ENCODE measurements around the gene IGF2R. TPM values are rescaled to one million over a fixed set of nuclear protein-coding genes. Genes with fewer than 3 reads are reported as not detected.
"Not testable (repeated sequence)": the region's sequence is repeated elsewhere in the genome, so short reads cannot be mapped to it uniquely, and the experiment has no call there.

Gene IGF2R, protein sequence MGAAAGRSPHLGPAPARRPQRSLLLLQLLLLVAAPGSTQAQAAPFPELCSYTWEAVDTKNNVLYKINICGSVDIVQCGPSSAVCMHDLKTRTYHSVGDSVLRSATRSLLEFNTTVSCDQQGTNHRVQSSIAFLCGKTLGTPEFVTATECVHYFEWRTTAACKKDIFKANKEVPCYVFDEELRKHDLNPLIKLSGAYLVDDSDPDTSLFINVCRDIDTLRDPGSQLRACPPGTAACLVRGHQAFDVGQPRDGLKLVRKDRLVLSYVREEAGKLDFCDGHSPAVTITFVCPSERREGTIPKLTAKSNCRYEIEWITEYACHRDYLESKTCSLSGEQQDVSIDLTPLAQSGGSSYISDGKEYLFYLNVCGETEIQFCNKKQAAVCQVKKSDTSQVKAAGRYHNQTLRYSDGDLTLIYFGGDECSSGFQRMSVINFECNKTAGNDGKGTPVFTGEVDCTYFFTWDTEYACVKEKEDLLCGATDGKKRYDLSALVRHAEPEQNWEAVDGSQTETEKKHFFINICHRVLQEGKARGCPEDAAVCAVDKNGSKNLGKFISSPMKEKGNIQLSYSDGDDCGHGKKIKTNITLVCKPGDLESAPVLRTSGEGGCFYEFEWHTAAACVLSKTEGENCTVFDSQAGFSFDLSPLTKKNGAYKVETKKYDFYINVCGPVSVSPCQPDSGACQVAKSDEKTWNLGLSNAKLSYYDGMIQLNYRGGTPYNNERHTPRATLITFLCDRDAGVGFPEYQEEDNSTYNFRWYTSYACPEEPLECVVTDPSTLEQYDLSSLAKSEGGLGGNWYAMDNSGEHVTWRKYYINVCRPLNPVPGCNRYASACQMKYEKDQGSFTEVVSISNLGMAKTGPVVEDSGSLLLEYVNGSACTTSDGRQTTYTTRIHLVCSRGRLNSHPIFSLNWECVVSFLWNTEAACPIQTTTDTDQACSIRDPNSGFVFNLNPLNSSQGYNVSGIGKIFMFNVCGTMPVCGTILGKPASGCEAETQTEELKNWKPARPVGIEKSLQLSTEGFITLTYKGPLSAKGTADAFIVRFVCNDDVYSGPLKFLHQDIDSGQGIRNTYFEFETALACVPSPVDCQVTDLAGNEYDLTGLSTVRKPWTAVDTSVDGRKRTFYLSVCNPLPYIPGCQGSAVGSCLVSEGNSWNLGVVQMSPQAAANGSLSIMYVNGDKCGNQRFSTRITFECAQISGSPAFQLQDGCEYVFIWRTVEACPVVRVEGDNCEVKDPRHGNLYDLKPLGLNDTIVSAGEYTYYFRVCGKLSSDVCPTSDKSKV (N-terminal part only)
- total RNA-seq: 144 and 147 TPM in 2 replicates
- long read RNA-seq, partial matches to known transcripts: 25 of 35 reads
- long read RNA-seq, other reads (novel, unspliced or antisense): 10 of 35 reads

DNA sequence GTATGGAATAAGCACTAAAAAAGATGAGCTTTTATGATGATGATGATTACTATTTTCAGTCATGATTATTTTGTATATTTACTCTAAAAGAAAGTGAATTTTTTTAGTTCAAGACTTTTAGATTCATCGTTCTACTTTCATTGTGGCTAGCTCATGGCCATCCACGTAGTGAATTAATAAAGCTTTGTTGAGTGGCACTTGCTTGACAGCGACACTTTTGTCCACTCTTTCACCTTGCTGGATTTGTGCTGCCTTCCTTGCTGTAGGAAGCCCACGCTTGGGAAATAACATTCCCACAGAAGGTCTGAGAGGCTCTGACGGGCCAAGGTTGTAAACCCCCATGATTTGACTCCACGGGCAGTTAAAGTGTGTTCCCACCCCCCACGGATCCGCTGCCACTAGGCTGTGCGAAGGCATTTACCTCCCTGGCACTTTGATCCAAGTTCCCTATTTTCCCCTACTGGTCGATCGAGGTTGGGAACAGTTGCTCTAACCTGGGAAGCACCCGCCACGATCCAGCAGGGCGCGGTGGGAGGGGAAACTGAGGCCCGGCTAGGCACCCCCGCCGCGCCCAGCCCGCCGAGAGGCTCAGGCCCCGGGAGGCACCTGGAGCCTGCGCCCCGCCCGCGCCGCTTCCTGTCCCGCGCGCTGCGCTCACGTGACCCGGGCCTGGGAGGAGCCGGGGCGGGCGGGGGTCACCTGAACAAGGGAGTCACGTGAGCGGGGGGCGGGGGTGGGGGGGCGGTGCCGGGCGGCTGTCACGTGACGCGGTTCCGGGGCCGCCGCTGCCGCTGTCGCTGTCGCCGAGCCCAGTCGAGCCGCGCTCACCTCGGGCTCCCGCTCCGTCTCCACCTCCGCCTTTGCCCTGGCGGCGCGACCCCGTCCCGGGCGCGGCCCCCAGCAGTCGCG, at the start of gene IGF2R:
TSS of gene IGF2R (plus strand) at position 788 of the 909 bp plus-strand sequence. CDS start 165 bp downstream, outside the sequence.
- DNase-seq (ENCODE audit: low spot score, unreplicated experiment): peak; percentile 85
- H3K4me1 Mint-ChIP-seq (ENCODE audit: low read depth): peaks cover 29% of the 10 kb centered on the region
- H3K9me3 Mint-ChIP-seq (ENCODE audit: low read depth): no peaks in the 10 kb centered on the region
- H3K4me3 Mint-ChIP-seq (ENCODE audit: low read depth): peak within 1 kb of the TSS; percentile 91
- TF ChIP-seq, protein P1, sequence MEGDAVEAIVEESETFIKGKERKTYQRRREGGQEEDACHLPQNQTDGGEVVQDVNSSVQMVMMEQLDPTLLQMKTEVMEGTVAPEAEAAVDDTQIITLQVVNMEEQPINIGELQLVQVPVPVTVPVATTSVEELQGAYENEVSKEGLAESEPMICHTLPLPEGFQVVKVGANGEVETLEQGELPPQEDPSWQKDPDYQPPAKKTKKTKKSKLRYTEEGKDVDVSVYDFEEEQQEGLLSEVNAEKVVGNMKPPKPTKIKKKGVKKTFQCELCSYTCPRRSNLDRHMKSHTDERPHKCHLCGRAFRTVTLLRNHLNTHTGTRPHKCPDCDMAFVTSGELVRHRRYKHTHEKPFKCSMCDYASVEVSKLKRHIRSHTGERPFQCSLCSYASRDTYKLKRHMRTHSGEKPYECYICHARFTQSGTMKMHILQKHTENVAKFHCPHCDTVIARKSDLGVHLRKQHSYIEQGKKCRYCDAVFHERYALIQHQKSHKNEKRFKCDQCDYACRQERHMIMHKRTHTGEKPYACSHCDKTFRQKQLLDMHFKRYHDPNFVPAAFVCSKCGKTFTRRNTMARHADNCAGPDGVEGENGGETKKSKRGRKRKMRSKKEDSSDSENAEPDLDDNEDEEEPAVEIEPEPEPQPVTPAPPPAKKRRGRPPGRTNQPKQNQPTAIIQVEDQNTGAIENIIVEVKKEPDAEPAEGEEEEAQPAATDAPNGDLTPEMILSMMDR (IDR thresholded peaks at IDR 0.05; ENCODE audit: unreplicated experiment): peak; percentile 32
- H3K27me3 Mint-ChIP-seq: peaks cover 21% of the 10 kb centered on the region
- H3K36me3 Mint-ChIP-seq (ENCODE audit: insufficient read depth): no peaks in the 10 kb centered on the region
- H3K27ac Mint-ChIP-seq: peak within 1 kb of the TSS; percentile 98

DNA sequence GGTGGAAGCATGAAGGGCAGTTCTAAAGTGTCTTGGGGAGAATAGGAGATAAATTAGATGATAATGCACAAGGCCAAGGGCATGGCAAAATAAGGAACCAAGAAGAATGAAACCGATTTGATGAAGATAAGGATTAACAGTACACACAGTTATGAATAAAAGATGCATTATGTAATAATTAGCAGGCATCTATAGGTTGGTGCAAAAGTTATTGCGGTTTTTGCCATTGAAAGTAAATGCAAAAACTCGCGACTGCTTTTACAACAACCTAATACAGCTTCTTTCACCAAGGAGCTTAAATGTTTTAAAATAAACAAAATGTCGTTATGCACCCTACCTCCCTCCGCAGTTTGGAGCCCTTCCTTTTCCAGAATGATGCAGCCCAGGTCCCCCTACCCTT, 49.1 kb upstream of the IGF2R start:
- Mint-ChIP-seq H3K4me1 (ENCODE audit: low read depth) (no peaks in the 10 kb centered on the region), H3K36me3 (ENCODE audit: insufficient read depth) (no peaks in the 10 kb centered on the region), H3K9me3 (ENCODE audit: low read depth) (peaks cover 7% of the 10 kb centered on the region), H3K27ac (no peak overlapping the region), H3K27me3 (peaks cover 18% of the 10 kb centered on the region), H3K4me3 (ENCODE audit: low read depth) (no peak overlapping the region)
- DNase-seq (ENCODE audit: low spot score, unreplicated experiment): no peak
- TF ChIP-seq, protein P1 (IDR thresholded peaks at IDR 0.05; ENCODE audit: unreplicated experiment): no peak

DNA sequence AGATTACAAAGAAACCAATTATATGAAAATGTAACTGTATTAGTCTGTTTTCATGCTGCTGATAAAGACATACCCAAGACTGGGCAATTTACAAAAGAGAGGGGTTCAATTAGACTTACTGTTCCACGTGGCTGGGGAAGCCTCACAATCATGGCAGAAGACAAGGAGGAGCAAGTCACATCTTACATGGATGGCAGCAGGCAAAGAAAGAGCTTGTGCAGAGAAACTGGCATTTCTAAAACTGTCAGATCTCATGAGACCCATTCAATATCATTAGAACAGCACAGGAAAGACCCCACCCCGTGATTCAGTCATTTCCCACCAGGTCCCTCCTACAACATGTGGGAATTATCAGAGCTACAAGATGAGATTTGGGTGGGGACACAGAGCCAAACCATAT, 44.7 kb upstream of the IGF2R start:
- not testable (repeated sequence) for H3K4me1 Mint-ChIP-seq (ENCODE audit: low read depth); H3K36me3 Mint-ChIP-seq (ENCODE audit: insufficient read depth); DNase-seq (ENCODE audit: low spot score, unreplicated experiment); H3K4me3 Mint-ChIP-seq (ENCODE audit: low read depth); H3K9me3 Mint-ChIP-seq (ENCODE audit: low read depth); H3K27ac Mint-ChIP-seq
- H3K27me3 Mint-ChIP-seq: peaks cover 12% of the 10 kb centered on the region

DNA sequence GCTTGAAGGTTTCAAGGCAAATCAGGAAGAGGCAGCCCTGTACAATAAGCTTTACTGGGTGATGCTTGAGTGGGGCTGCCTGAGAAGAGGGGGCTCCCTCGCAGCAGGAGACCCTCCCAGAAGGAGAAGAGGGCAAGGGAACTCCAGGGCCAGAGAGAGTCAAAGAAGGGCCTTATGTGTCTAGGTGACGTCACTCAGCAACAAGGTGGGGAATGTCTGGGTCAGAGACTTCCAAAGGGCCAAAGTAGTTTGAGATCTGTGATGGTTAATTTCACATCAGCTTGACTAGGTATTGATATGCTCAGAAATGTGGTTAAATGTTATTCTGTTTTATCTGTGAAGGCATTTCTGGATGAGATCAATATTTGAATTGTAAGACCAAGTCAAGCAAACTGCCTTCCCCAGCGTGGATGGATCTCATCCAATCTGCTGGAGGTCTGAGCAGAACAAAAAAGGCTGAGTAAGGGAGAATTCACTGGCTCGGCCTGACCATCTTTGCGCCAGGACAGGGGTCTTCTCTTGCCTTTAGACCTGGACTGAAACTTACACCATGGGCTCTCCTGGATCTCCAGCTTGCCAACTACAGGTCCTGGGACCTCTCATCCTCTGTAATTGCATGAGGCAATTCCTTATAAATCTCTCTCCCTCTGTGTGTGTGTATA, 42.2 kb upstream of the IGF2R start:
- Mint-ChIP-seq H3K27ac (no peak overlapping the region), H3K9me3 (ENCODE audit: low read depth) (peaks cover 7% of the 10 kb centered on the region), H3K36me3 (ENCODE audit: insufficient read depth) (no peaks in the 10 kb centered on the region), H3K4me3 (ENCODE audit: low read depth) (no peak overlapping the region), H3K27me3 (peaks cover 2% of the 10 kb centered on the region), H3K4me1 (ENCODE audit: low read depth) (no peaks in the 10 kb centered on the region)
- TF ChIP-seq, protein P1 (IDR thresholded peaks at IDR 0.05; ENCODE audit: unreplicated experiment): no peak
- DNase-seq (ENCODE audit: low spot score, unreplicated experiment): no peak
